Cardiac fibroblast (primary cell): ENCODE measurements around the gene TNPO3.
A peak's percentile ranks its signal among the peaks of the same experiment; 100 is the strongest.

Experiments
- DNase-seq, 2 donors: peaks; one replicate each; pipeline versions ENCODE4 v3.0.0 to v3.0.0-alpha.2; 2010; ENCODE audit warnings: low read depth in 2 of 2
- H3K4me3 ChIP-seq, 2 donors: replicated peaks in 1 of 2; 1 replicate in 1 of 2; 2 replicates in 1 of 2; pipeline ENCODE4 v1.5.1; 2011; ENCODE audit warnings: low read depth in 2 of 2, low read length in 2 of 2, mild to moderate bottlenecking in 2 of 2, moderate library complexity in 1 of 2
- CTCF ChIP-seq: IDR thresholded peaks from one replicate; pipeline ENCODE4 v1.5.1; 2011; ENCODE audit warnings: low read depth, mild to moderate bottlenecking, low read length, inconsistent platforms

Gene TNPO3

GRCh38 chr7:128906001-128906765, 148.7 kb downstream of the TNPO3 start:
- no peak for DNase-seq
- TF ChIP-seq CTCF, result no peak
- no peak overlapping the region for H3K4me3 ChIP-seq

GRCh38 chr7:128904381-128905197, 150.3 kb downstream of the TNPO3 start:
- H3K4me3 ChIP-seq, result no peak overlapping the region
- TF ChIP-seq CTCF, result peak; percentile 64
- DNase-seq, result peak; percentile 69 to 70
